ENCODE results near the gene TMEM181.
A peak's percentile ranks its signal among the peaks of the same experiment; 100 is the strongest.

Gene TMEM181

GRCh38 chr6:158642097-158642601 lies 82.3 kb downstream of the TMEM181 start:
- TF ChIP-seq, protein P1, sequence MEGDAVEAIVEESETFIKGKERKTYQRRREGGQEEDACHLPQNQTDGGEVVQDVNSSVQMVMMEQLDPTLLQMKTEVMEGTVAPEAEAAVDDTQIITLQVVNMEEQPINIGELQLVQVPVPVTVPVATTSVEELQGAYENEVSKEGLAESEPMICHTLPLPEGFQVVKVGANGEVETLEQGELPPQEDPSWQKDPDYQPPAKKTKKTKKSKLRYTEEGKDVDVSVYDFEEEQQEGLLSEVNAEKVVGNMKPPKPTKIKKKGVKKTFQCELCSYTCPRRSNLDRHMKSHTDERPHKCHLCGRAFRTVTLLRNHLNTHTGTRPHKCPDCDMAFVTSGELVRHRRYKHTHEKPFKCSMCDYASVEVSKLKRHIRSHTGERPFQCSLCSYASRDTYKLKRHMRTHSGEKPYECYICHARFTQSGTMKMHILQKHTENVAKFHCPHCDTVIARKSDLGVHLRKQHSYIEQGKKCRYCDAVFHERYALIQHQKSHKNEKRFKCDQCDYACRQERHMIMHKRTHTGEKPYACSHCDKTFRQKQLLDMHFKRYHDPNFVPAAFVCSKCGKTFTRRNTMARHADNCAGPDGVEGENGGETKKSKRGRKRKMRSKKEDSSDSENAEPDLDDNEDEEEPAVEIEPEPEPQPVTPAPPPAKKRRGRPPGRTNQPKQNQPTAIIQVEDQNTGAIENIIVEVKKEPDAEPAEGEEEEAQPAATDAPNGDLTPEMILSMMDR (IDR thresholded peaks at IDR 0.05): peak in 1 of 2 experiments; percentile 5
- Histone ChIP-seq H3K27ac (peak overlapping the region; percentile 92 to 99), H3K36me3 (peaks cover 6 to 7% (median 6%) of the 10 kb centered on the region in 3 donors), H3K9me3 (no peaks in the 10 kb centered on the region), H3K4me1 (peaks cover 0 to 56% (median 39%) of the 10 kb centered on the region in 4 donors), H3K4me3 (peak overlapping the region; percentile 97 to 98), H3K27me3 (no peaks in the 10 kb centered on the region)
- peak in 1 of 2 donors; percentile 90 for DNase-seq
- intact Hi-C loops (cut with DNase I; ENCODE audit: low total_unique reads): no loop called here

DNA sequence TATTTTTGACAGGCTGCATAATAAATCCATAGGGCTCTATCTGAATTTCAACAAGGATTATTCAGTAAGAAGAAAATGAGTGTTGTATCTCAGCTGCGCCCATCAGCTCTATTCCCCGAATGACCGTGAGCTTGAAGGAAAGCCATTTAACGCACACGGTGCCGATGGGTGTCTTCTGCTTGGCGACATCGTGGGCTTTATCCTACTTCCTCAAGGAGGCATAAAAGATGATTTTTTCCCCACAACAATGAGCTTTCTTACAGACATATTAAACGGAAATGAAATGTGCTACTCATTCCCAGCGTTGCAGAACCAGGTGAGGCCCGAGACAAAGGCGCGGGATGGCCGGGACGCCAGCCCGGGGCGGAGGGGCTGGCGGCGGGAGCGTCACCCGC lies 83.9 kb downstream of the TMEM181 start:
- Histone ChIP-seq H3K4me1 (peaks cover 0 to 57% (median 39%) of the 10 kb centered on the region in 4 donors), H3K27ac (peak overlapping the region; percentile 92 to 99), H3K27me3 (no peaks in the 10 kb centered on the region), H3K36me3 (no peaks in the 10 kb centered on the region), H3K4me3 (peak overlapping the region; percentile 97 to 98), H3K9me3 (no peaks in the 10 kb centered on the region)
- TF ChIP-seq, protein P1 (IDR thresholded peaks at IDR 0.05): no peak
- intact Hi-C loops (cut with DNase I; ENCODE audit: low total_unique reads): loop anchor here (2.0 kb wide), 1 partner anchor 35 kb away; no protein-coding TSS in a partner anchor
- no peak for DNase-seq

- intact Hi-C loops (cut with DNase I; ENCODE audit: low total_unique reads): loop anchor here (2.0 kb wide), 1 partner anchor 36 kb away; no protein-coding TSS in a partner anchor
- no peaks in the 10 kb centered on the region for H3K27me3 ChIP-seq
- H3K36me3 ChIP-seq: no peaks in the 10 kb centered on the region
- peak within 1 kb of the TSS; percentile 97 to 98 for H3K4me3 ChIP-seq
- H3K27ac ChIP-seq: peak within 1 kb of the TSS; percentile 92 to 99
- peak; percentile 91 to 96 for DNase-seq
- H3K4me1 ChIP-seq: peaks cover 0 to 57% (median 44%) of the 10 kb centered on the region in 4 donors
- TF ChIP-seq, protein P1 (IDR thresholded peaks at IDR 0.05): no peak
- no peaks in the 10 kb centered on the region for H3K9me3 ChIP-seq
Measured at GRCh38 chr6:158644231-158645063, 84.6 kb downstream of the TMEM181 start, which contains the start of gene DYNLT1. TSS of gene DYNLT1 (minus strand) at chr6:158644743. CDS start at chr6:158644708, 35 bp downstream.

DNA sequence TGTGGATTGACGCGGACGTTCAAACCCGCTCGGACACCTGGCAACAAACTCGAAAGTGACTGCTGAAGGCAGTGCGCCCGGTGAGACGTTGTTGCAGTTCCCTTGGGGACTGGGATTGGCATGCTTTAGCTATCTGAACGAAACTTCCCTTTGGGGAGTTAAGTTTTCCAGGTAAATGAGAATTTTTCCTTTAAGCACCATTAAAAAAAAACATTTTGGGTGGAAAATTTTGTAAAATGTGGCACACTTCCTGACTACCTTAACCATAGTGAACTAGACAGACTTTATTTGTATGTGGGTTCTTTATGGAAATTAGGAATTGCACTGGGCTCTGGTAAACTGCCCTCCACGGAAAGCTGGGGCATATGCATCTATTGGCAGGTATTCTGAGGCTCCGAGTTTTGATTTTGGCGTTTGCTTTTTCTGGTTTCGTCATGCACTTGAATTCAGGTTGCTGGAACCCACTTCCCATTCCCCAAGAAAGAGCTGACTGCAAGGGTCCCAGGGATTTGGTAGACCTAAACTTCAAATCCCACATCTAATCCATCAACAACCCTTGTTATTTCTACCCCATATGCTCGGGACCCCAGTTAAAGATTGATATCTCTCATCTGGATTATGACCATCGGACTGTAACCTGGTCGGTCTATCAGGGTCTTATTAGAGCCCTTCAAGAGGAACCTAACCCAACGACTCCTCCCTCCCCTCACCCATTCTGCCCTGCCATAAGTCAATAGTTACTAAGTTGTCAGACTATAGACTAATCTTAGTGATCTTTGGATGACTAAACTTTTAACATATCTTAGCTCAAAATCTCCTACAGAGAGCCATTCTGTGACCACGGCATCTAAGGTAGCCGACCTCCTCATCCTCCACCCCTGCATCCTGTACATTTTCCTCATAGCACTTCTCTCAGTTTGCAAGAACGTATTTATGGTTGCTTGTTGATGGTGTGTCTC lies 85.5 kb downstream of the TMEM181 start:
- Histone ChIP-seq H3K4me1 (peaks cover 0 to 52% (median 42%) of the 10 kb centered on the region in 4 donors), H3K4me3 (peak overlapping the region; percentile 97 to 98), H3K9me3 (no peaks in the 10 kb centered on the region), H3K36me3 (no peaks in the 10 kb centered on the region), H3K27ac (peak overlapping the region; percentile 92 to 99), H3K27me3 (no peaks in the 10 kb centered on the region)
- TF ChIP-seq, protein P1 (IDR thresholded peaks at IDR 0.05): no peak
- DNase-seq: peak in 1 of 2 donors; percentile 51
- intact Hi-C loops (cut with DNase I; ENCODE audit: low total_unique reads): loop anchor here (2.0 kb wide), 1 partner anchor 37 kb away; no protein-coding TSS in a partner anchor
